GM12864 (cell line): Measurements from ENCODE around the gene SUSD6.

Experiments used
- DNase-seq: peaks from one replicate; pipeline ENCODE4 v3.0.0-alpha.2; 2011; ENCODE audit warnings: low read depth
- H3K4me3 ChIP-seq: 2 replicates; pipeline ENCODE4 v1.5.1; 2011; ENCODE audit warnings: mild to moderate bottlenecking, low read depth, low read length, control low read depth
- CTCF ChIP-seq: IDR thresholded peaks from 2 replicates; pipeline ENCODE4 v1.5.1; 2011; ENCODE audit warnings: low read depth, mild to moderate bottlenecking, moderate library complexity, low read length, control low read depth, inconsistent platforms; ENCODE audit errors: missing control alignments

The SUSD6 gene

GRCh38 chr14:69619012-69619411 lies 7.6 kb downstream of the SUSD6 start:
- no peak for TF ChIP-seq CTCF
- no peak overlapping the region; the same call in 1 of the 2 replicates for H3K4me3 ChIP-seq
- no peak for DNase-seq

- no peak for TF ChIP-seq CTCF
- no peak overlapping the region for H3K4me3 ChIP-seq
- no peak for DNase-seq
Measured at GRCh38 chr14:69620211-69620611, 8.8 kb downstream of the SUSD6 start.

- TF ChIP-seq CTCF = no peak
- no peak for DNase-seq
- no peak overlapping the region for H3K4me3 ChIP-seq
Measured at GRCh38 chr14:69620981-69621380, 9.6 kb downstream of the SUSD6 start.

GRCh38 chr14:69624136-69624535 lies 12.7 kb downstream of the SUSD6 start:
- no peak overlapping the region for H3K4me3 ChIP-seq
- TF ChIP-seq CTCF = no peak
- DNase-seq = no peak

GRCh38 chr14:69625299-69626131 lies 14.1 kb downstream of the SUSD6 start:
- H3K4me3 ChIP-seq = peak overlapping the region; percentile 2; the same call in 1 of the 2 replicates
- peak; percentile 82 for DNase-seq
- no peak for TF ChIP-seq CTCF

GRCh38 chr14:69626132-69626500 lies 14.7 kb downstream of the SUSD6 start:
- TF ChIP-seq CTCF = no peak
- H3K4me3 ChIP-seq = no peak overlapping the region
- no peak for DNase-seq
